NT2/D1 (cell line): ENCODE results near the gene CEP89.
"Not testable (repeated sequence)": the region's sequence is repeated elsewhere in the genome, so short reads cannot be mapped to it uniquely, and the experiment has no call there.

Experiments
- DNase-seq: peaks from one replicate; pipeline ENCODE4 v3.0.0-alpha.2; 2011; ENCODE audit warnings: low read depth, low spot score
- H3K27me3 ChIP-seq: 2 replicates; pipeline ENCODE4 v1.6.0; 2011; ENCODE audit warnings: mild to moderate bottlenecking; ENCODE audit not compliant: insufficient read length, insufficient read depth
- H3K36me3 ChIP-seq: 2 replicates; pipeline ENCODE4 v1.6.1; 2011; ENCODE audit warnings: mild to moderate bottlenecking, low read length, mixed read lengths; ENCODE audit not compliant: insufficient read depth, insufficient read length
- H3K4me1 ChIP-seq: 2 replicates; pipeline ENCODE4 v1.5.1; 2011; ENCODE audit not compliant: insufficient read depth, insufficient read length
- H3K4me3 ChIP-seq: 2 replicates; pipeline ENCODE4 v1.5.1; 2011; ENCODE audit warnings: low read depth; ENCODE audit not compliant: insufficient read length
- H3K9ac ChIP-seq: 2 replicates; pipeline ENCODE4 v1.6.0; 2011; ENCODE audit warnings: low read depth; ENCODE audit not compliant: insufficient read length
- H3K9me3 ChIP-seq: 2 replicates; pipeline ENCODE4 v1.5.1; 2011; ENCODE audit warnings: mild to moderate bottlenecking, low read length; ENCODE audit not compliant: insufficient read depth
- SUZ12 ChIP-seq: IDR thresholded peaks from 2 replicates; pipeline ENCODE4 v1.6.1; 2011; ENCODE audit not compliant: insufficient read length, insufficient read depth; ENCODE audit errors: extremely low read depth
- YY1 ChIP-seq: IDR thresholded peaks from 2 replicates; pipeline ENCODE4 v1.6.1; 2011; ENCODE audit not compliant: insufficient read length, insufficient read depth
- ZNF274 ChIP-seq: IDR thresholded peaks from 2 replicates; pipeline ENCODE4 v1.6.1; 2011; ENCODE audit warnings: mild to moderate bottlenecking, low read depth, low read length

Gene CEP89

DNA sequence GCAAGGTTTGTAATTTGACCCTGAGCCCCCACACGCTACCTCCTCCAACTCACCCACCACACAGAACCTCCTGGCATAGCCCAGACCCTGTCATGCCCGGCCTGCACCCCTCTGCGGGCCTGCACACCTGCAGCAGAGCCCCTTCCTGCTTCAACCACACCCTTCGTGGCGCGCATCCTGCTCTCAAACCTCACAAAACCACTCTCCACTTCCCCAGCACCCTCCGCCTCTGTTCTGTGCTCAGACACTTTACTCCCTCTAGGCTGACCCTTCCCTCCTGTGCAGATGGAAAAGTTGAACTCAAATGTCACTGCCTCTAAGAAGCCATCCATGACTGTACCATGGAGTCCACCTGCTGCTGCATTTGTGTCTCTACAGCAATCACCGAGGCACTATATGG lies 28.8 kb upstream of the CEP89 start:
- Histone ChIP-seq H3K4me1 (no peaks in the 10 kb centered on the region), H3K36me3 (peaks cover 22% of the 10 kb centered on the region), H3K4me3 (no peak overlapping the region)

GRCh38 chr19:32998722-32999121 lies 27.0 kb upstream of the CEP89 start:
- no peaks in the 10 kb centered on the region for H3K4me1 ChIP-seq
- H3K36me3 ChIP-seq = peaks cover 29% of the 10 kb centered on the region
- no peak overlapping the region for H3K4me3 ChIP-seq
- H3K9me3 ChIP-seq = no peaks in the 10 kb centered on the region
- H3K27me3 ChIP-seq = no peaks in the 10 kb centered on the region
- TF ChIP-seq ZNF274 = no peak
- no peak for TF ChIP-seq YY1
- TF ChIP-seq SUZ12 = no peak
- no peak overlapping the region for H3K9ac ChIP-seq
- no peak for DNase-seq

More for the DNA sequence above, 28.8 kb upstream of the CEP89 start:
- TF ChIP-seq ZNF274 (no peak), SUZ12 (no peak), YY1 (no peak)
- Histone ChIP-seq H3K9me3 (no peaks in the 10 kb centered on the region), H3K27me3 (no peaks in the 10 kb centered on the region), H3K9ac (no peak overlapping the region)
- DNase-seq = no peak

- Histone ChIP-seq H3K9me3 (no peaks in the 10 kb centered on the region), H3K9ac (no peak overlapping the region), H3K36me3 (peaks cover 31% of the 10 kb centered on the region), H3K27me3 (no peaks in the 10 kb centered on the region), H3K4me1 (no peaks in the 10 kb centered on the region), H3K4me3 (no peak overlapping the region)
- TF ChIP-seq SUZ12 (no peak), YY1 (no peak), ZNF274 (no peak)
- no peak for DNase-seq
These were observed 26.1 kb upstream of the CEP89 start for GRCh38 chr19:32997716-32998355.

- not testable (repeated sequence) for H3K4me1 ChIP-seq, DNase-seq, H3K4me3 ChIP-seq, H3K27me3 ChIP-seq, H3K9me3 ChIP-seq, H3K9ac ChIP-seq
- peaks cover 25% of the 10 kb centered on the region for H3K36me3 ChIP-seq
These were observed 25.3 kb upstream of the CEP89 start for GRCh38 chr19:32997061-32997464.

- not testable (repeated sequence) for H3K9ac ChIP-seq, H3K4me3 ChIP-seq, DNase-seq, H3K27me3 ChIP-seq, H3K9me3 ChIP-seq, H3K4me1 ChIP-seq
- peaks cover 26% of the 10 kb centered on the region for H3K36me3 ChIP-seq
These were observed 24.2 kb upstream of the CEP89 start for GRCh38 chr19:32995966-32996365.

DNA sequence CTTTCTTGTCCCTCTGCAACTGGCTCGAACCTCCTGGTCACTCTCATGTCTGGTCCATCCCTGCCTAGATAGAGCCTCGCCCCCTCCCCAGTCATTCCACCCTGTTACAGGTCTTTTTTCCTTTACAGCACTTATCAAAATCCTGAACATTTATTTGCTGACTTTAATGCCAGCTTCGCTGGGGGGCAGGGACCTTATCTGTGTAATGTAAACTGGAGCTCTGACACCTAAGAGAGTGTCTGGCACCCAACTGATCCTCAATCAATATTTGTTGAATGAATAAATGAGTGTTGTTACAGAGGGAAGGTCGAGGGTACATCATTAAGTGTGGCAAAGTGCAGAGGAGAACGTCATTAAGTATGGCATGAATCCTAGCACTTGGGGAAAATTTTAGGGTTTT lies 17.0 kb upstream of the CEP89 start:
- no peak overlapping the region for H3K4me3 ChIP-seq
- peaks cover 30% of the 10 kb centered on the region for H3K36me3 ChIP-seq
- H3K9ac ChIP-seq = no peak overlapping the region
- no peaks in the 10 kb centered on the region for H3K27me3 ChIP-seq
- no peaks in the 10 kb centered on the region for H3K9me3 ChIP-seq
- H3K4me1 ChIP-seq = no peaks in the 10 kb centered on the region
- DNase-seq = no peak
- no peak for TF ChIP-seq SUZ12
- no peak for TF ChIP-seq ZNF274
- TF ChIP-seq YY1 = no peak

- H3K9me3 ChIP-seq, H3K9ac ChIP-seq, H3K4me3 ChIP-seq, H3K27me3 ChIP-seq, DNase-seq, H3K4me1 ChIP-seq: not testable (repeated sequence)
- H3K36me3 ChIP-seq = peaks cover 27% of the 10 kb centered on the region
These were observed 16.5 kb upstream of the CEP89 start for GRCh38 chr19:32988254-32988653.

DNA sequence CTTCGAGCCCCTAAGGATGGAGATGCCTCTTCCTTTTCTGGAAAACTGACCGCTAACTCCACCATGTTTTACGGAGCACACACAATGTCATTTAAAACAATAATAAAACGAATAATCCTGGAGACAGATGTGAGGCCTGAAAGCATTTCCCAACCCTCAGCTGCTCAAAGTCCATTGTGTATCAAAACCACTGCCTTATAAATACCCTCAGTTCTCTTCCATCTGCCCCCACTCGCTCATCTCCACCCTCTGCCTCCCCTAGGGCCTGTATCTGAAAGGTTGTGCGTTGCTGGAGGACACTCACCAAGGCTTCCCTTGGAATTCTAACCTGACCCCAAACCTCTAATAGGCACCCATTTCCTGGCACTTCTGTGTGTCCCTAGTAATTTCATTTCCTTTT lies 10.7 kb upstream of the CEP89 start:
- H3K9ac ChIP-seq, H3K27me3 ChIP-seq, H3K9me3 ChIP-seq, H3K4me1 ChIP-seq, H3K4me3 ChIP-seq, DNase-seq: not testable (repeated sequence)
- H3K36me3 ChIP-seq = peaks cover 16% of the 10 kb centered on the region

GRCh38 chr19:32979807-32980206 lies 8.0 kb upstream of the CEP89 start:
- not testable (repeated sequence) for DNase-seq, H3K4me1 ChIP-seq, H3K9ac ChIP-seq, H3K27me3 ChIP-seq, H3K9me3 ChIP-seq, H3K4me3 ChIP-seq
- peaks cover 16% of the 10 kb centered on the region for H3K36me3 ChIP-seq

- peaks cover 16% of the 10 kb centered on the region for H3K36me3 ChIP-seq
- not testable (repeated sequence) for H3K9ac ChIP-seq, H3K27me3 ChIP-seq, H3K4me3 ChIP-seq, DNase-seq, H3K4me1 ChIP-seq, H3K9me3 ChIP-seq
These were observed 6.1 kb upstream of the CEP89 start for GRCh38 chr19:32977813-32978212.
